Measurements from ENCODE around the gene RNU11.
"Not testable (repeated sequence)": the region's sequence is repeated elsewhere in the genome, so short reads cannot be mapped to it uniquely, and the experiment has no call there.

RNU11 gene

GRCh38 chr1:28684937-28685336 lies 36.5 kb downstream of the RNU11 start:
- H3K36me3 ChIP-seq (ENCODE audit: control insufficient read depth, insufficient read depth, low read length): peaks cover 1% of the 10 kb centered on the region; the same call in 1 of the 2 replicates
- H3K27me3 ChIP-seq (replicated peaks; ENCODE audit: control insufficient read depth, insufficient read depth, low read length): no peaks in the 10 kb centered on the region
- DNase-seq (ENCODE audit: extremely low read depth, insufficient read length): no peak
- H3K4me3 ChIP-seq (replicated peaks; ENCODE audit: low read depth, low read length): no peak overlapping the region
- no peak for TF ChIP-seq CTCF (IDR thresholded peaks at IDR 0.05; ENCODE audit: insufficient read depth, low read length, poor library complexity, severe bottlenecking)

- H3K4me3 ChIP-seq (replicated peaks; ENCODE audit: low read depth, low read length); H3K27me3 ChIP-seq (replicated peaks; ENCODE audit: control insufficient read depth, insufficient read depth, low read length); H3K36me3 ChIP-seq (ENCODE audit: control insufficient read depth, insufficient read depth, low read length); DNase-seq (ENCODE audit: extremely low read depth, insufficient read length): not testable (repeated sequence)
These were observed 43.2 kb downstream of the RNU11 start for GRCh38 chr1:28691627-28692026.
